SK-N-SH treated with all-trans-retinoic acid at 6 μM for 48 hours (cell line): ENCODE measurements around the gene TVP23A.

Experiments used
- ATAC-seq: fragments of 200-7000 bp; cut with Tn5 transposase; 3 replicates; pipeline ENCODE4 v1.9.1; 2020; ENCODE audit warnings: mild to moderate bottlenecking, moderate library complexity
- BACH2 ChIP-seq: fragments of 250-450 bp; sonication (Bioruptor Pico); IDR thresholded peaks from 2 replicates; pipeline ENCODE4 v1.9.0; 2021; ENCODE audit warnings: mild to moderate bottlenecking, borderline replicate concordance
- CSDC2 ChIP-seq: fragments of 250-450 bp; sonication (Bioruptor Pico); IDR thresholded peaks from 2 replicates; pipeline ENCODE4 v1.5.0; 2020; ENCODE audit warnings: mild to moderate bottlenecking, moderate library complexity
- ESRRG ChIP-seq: fragments of 250-450 bp; sonication (Bioruptor Pico); IDR thresholded peaks from 2 replicates; pipeline ENCODE4 v1.6.1; 2021; ENCODE audit warnings: mild to moderate bottlenecking
- GLIS3 ChIP-seq: fragments of 250-450 bp; sonication (Bioruptor Pico); IDR thresholded peaks from 2 replicates; pipeline ENCODE4 v1.5.0; 2020; ENCODE audit warnings: mild to moderate bottlenecking, moderate library complexity
- ISL1 ChIP-seq: fragments of 250-450 bp; sonication (Bioruptor Pico); IDR thresholded peaks from 2 replicates; pipeline ENCODE4 v2.1.2; 2022; ENCODE audit warnings: mild to moderate bottlenecking, moderate library complexity
- OSR1 ChIP-seq: fragments of 250-450 bp; sonication (Bioruptor Pico); IDR thresholded peaks from 2 replicates; pipeline ENCODE4 v1.8.0; 2022; ENCODE audit warnings: moderate library complexity, mild to moderate bottlenecking, inconsistent platforms
- PPARA ChIP-seq: fragments of 250-450 bp; sonication (Bioruptor Pico); IDR thresholded peaks from 2 replicates; pipeline ENCODE4 v1.5.0; 2020; ENCODE audit warnings: mild to moderate bottlenecking, borderline replicate concordance
- RARB ChIP-seq: fragments of 250-450 bp; sonication (Bioruptor Pico); IDR thresholded peaks from 2 replicates; pipeline ENCODE4 v1.8.0; 2021; ENCODE audit warnings: mild to moderate bottlenecking, moderate library complexity
- SNAI2 ChIP-seq: fragments of 250-450 bp; sonication (Bioruptor Pico); IDR thresholded peaks from 2 replicates; pipeline ENCODE4 v1.5.0; 2020; ENCODE audit warnings: mild to moderate bottlenecking, moderate library complexity
- TCF4 ChIP-seq: fragments of 250-450 bp; sonication (Bioruptor Pico); IDR thresholded peaks from 2 replicates; pipeline ENCODE4 v1.8.0; 2021; ENCODE audit warnings: mild to moderate bottlenecking, moderate library complexity, borderline replicate concordance
- TOX ChIP-seq: fragments of 250-450 bp; sonication (Bioruptor Pico); IDR thresholded peaks from 2 replicates; pipeline ENCODE4 v1.8.0; 2021; ENCODE audit warnings: mild to moderate bottlenecking, moderate library complexity, borderline replicate concordance
- ZC3H10 ChIP-seq: fragments of 250-450 bp; sonication (Bioruptor Pico); IDR thresholded peaks from 2 replicates; pipeline ENCODE4 v1.5.1; 2021; ENCODE audit warnings: mild to moderate bottlenecking, moderate library complexity
- ZFP3 ChIP-seq: fragments of 250-450 bp; sonication (Bioruptor Pico); IDR thresholded peaks from 2 replicates; pipeline ENCODE4 v1.5.0; 2020; ENCODE audit warnings: mild to moderate bottlenecking, moderate library complexity
- ZFP30 ChIP-seq: fragments of 450-650 bp; formaldehyde crosslinking; IDR thresholded peaks from 2 replicates; pipeline ENCODE4 v1.5.0; 2022; ENCODE audit warnings: mild to moderate bottlenecking, moderate library complexity
- ZNF565 ChIP-seq: fragments of 450-650 bp; formaldehyde crosslinking; conservative IDR thresholded peaks from 2 replicates; pipeline ENCODE4 v1.5.0; 2020; ENCODE audit warnings: low read depth, mild to moderate bottlenecking, moderate library complexity
- ZNF70 ChIP-seq: fragments of 450-650 bp; formaldehyde crosslinking; IDR thresholded peaks from 2 replicates; pipeline ENCODE4 v1.5.0; 2020; ENCODE audit warnings: mild to moderate bottlenecking, moderate library complexity
- TF ChIP-seq, protein P1 (sequence below): fragments of 250-450 bp; sonication (Bioruptor Pico); IDR thresholded peaks from 2 replicates; pipeline ENCODE4 v1.5.1; 2021; ENCODE audit warnings: mild to moderate bottlenecking, moderate library complexity
- TF ChIP-seq, protein P2 (sequence below): fragments of 250-450 bp; sonication (Bioruptor Pico); IDR thresholded peaks from 2 replicates; pipeline ENCODE4 v1.8.0; 2021; ENCODE audit warnings: low read depth, mild to moderate bottlenecking, moderate library complexity, borderline replicate concordance
- TF ChIP-seq, protein P3 (sequence below): fragments of 250-450 bp; sonication (Bioruptor Pico); IDR thresholded peaks from 2 replicates; pipeline ENCODE4 v1.8.0; 2020; ENCODE audit warnings: mild to moderate bottlenecking, moderate library complexity, borderline replicate concordance
- TF ChIP-seq, protein P4 (sequence below): fragments of 250-450 bp; sonication (Bioruptor Pico); IDR thresholded peaks from 2 replicates; pipeline ENCODE4 v1.5.0; 2020; ENCODE audit warnings: mild to moderate bottlenecking, moderate library complexity
- TF ChIP-seq, protein P5 (sequence below): fragments of 250-450 bp; sonication (Bioruptor Pico); IDR thresholded peaks from 2 replicates; pipeline ENCODE4 v1.5.1; 2020; ENCODE audit warnings: low read depth, mild to moderate bottlenecking, moderate library complexity

Gene TVP23A

DNA sequence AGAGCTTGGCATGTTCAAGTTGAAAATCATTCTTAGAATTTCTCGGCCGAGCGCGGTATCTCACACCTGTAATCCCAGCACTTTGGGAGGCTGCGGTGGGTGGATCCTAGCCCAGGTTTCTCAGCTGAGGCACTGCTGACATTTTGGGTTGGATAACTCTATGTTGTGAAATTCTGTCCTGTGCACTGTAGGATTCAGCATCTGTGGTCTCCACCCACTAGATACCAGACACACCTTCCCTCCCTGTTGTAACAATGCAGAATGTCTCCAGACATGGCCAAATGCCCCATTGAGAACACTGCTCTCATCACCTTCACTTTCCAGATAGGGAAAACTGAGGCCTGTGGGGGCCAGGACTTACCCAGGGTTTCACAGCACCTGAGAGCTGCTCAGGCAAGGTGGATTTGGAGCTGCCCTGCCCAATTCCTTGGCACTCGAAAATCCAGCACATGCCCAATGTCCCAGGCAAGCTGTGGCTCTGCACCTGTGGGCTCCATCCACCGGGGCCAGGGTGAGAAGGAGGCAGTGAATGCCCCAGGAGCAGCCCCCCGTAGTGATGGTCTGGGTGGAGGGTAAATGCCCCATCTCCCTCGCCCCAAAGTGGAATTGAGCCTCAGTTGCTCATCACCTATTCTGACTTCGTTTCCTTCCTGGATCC is 20.2 kb upstream of the TVP23A start:
- ATAC-seq = no peak
- no peak for TF ChIP-seq PPARA
- TF ChIP-seq, protein P1, sequence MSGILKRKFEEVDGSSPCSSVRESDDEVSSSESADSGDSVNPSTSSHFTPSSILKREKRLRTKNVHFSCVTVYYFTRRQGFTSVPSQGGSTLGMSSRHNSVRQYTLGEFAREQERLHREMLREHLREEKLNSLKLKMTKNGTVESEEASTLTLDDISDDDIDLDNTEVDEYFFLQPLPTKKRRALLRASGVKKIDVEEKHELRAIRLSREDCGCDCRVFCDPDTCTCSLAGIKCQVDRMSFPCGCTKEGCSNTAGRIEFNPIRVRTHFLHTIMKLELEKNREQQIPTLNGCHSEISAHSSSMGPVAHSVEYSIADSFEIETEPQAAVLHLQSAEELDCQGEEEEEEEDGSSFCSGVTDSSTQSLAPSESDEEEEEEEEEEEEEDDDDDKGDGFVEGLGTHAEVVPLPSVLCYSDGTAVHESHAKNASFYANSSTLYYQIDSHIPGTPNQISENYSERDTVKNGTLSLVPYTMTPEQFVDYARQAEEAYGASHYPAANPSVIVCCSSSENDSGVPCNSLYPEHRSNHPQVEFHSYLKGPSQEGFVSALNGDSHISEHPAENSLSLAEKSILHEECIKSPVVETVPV (CRISPR knock-in tag) = no peak
- TF ChIP-seq, protein P2, sequence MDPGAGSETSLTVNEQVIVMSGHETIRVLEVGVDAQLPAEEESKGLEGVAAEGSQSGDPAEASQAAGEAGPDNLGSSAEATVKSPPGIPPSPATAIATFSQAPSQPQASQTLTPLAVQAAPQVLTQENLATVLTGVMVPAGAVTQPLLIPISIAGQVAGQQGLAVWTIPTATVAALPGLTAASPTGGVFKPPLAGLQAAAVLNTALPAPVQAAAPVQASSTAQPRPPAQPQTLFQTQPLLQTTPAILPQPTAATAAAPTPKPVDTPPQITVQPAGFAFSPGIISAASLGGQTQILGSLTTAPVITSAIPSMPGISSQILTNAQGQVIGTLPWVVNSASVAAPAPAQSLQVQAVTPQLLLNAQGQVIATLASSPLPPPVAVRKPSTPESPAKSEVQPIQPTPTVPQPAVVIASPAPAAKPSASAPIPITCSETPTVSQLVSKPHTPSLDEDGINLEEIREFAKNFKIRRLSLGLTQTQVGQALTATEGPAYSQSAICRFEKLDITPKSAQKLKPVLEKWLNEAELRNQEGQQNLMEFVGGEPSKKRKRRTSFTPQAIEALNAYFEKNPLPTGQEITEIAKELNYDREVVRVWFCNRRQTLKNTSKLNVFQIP (CRISPR knock-in tag) = no peak
- TF ChIP-seq ISL1 (CRISPR knock-in tag) = no peak
- TF ChIP-seq ZC3H10 (CRISPR knock-in tag) = no peak
- TF ChIP-seq RARB = no peak
- TF ChIP-seq, protein P3, sequence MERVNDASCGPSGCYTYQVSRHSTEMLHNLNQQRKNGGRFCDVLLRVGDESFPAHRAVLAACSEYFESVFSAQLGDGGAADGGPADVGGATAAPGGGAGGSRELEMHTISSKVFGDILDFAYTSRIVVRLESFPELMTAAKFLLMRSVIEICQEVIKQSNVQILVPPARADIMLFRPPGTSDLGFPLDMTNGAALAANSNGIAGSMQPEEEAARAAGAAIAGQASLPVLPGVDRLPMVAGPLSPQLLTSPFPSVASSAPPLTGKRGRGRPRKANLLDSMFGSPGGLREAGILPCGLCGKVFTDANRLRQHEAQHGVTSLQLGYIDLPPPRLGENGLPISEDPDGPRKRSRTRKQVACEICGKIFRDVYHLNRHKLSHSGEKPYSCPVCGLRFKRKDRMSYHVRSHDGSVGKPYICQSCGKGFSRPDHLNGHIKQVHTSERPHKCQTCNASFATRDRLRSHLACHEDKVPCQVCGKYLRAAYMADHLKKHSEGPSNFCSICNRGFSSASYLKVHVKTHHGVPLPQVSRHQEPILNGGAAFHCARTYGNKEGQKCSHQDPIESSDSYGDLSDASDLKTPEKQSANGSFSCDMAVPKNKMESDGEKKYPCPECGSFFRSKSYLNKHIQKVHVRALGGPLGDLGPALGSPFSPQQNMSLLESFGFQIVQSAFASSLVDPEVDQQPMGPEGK (CRISPR knock-in tag) = no peak
- no peak for TF ChIP-seq ZNF70 (CRISPR knock-in tag)
- TF ChIP-seq ZFP30 = no peak
- no peak for TF ChIP-seq GLIS3
- no peak for TF ChIP-seq ZFP3 (CRISPR knock-in tag)
- TF ChIP-seq ESRRG (CRISPR knock-in tag) = no peak
- TF ChIP-seq SNAI2 (CRISPR knock-in tag) = no peak
- TF ChIP-seq, protein P4, sequence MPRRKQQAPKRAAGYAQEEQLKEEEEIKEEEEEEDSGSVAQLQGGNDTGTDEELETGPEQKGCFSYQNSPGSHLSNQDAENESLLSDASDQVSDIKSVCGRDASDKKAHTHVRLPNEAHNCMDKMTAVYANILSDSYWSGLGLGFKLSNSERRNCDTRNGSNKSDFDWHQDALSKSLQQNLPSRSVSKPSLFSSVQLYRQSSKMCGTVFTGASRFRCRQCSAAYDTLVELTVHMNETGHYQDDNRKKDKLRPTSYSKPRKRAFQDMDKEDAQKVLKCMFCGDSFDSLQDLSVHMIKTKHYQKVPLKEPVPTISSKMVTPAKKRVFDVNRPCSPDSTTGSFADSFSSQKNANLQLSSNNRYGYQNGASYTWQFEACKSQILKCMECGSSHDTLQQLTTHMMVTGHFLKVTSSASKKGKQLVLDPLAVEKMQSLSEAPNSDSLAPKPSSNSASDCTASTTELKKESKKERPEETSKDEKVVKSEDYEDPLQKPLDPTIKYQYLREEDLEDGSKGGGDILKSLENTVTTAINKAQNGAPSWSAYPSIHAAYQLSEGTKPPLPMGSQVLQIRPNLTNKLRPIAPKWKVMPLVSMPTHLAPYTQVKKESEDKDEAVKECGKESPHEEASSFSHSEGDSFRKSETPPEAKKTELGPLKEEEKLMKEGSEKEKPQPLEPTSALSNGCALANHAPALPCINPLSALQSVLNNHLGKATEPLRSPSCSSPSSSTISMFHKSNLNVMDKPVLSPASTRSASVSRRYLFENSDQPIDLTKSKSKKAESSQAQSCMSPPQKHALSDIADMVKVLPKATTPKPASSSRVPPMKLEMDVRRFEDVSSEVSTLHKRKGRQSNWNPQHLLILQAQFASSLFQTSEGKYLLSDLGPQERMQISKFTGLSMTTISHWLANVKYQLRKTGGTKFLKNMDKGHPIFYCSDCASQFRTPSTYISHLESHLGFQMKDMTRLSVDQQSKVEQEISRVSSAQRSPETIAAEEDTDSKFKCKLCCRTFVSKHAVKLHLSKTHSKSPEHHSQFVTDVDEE (CRISPR knock-in tag) = no peak
- no peak for TF ChIP-seq BACH2

DNA sequence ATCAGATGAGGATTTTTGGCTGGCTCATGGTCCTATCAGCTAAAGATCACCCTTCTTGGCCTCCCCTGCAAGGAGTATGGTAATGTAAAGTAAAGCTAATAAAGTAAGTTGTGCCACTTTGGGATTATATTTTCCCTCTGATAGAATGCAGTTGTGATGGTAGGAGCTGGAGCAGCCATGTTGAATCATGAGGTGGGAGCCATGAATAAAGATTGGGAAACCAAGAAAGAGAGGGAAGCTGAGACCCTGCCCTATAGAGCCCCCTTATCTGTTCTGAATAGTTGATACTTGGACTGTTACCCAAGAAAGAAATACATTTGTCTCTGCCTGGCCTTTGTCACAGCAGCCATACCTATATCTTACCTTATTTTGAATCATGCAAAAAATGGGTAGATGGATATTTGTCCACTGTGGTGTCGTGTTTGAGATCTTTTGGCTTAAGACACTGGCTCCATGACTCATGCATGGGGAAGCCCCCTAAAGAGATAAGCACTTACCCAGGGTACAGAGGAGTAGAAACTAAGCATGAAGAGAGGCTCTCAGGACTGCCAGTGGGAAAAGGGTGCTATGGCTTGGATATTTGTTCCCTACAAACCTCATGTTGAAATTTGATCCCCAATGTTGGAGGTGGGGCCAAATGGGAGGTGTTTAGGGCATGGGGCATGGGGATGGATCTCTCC is 17.7 kb upstream of the TVP23A start:
- ATAC-seq = no peak
- TF ChIP-seq ZC3H10 (CRISPR knock-in tag) = no peak
- no peak for TF ChIP-seq PPARA
- no peak for TF ChIP-seq ZFP3 (CRISPR knock-in tag)
- TF ChIP-seq, protein P3 (CRISPR knock-in tag) = no peak
- TF ChIP-seq, protein P5, sequence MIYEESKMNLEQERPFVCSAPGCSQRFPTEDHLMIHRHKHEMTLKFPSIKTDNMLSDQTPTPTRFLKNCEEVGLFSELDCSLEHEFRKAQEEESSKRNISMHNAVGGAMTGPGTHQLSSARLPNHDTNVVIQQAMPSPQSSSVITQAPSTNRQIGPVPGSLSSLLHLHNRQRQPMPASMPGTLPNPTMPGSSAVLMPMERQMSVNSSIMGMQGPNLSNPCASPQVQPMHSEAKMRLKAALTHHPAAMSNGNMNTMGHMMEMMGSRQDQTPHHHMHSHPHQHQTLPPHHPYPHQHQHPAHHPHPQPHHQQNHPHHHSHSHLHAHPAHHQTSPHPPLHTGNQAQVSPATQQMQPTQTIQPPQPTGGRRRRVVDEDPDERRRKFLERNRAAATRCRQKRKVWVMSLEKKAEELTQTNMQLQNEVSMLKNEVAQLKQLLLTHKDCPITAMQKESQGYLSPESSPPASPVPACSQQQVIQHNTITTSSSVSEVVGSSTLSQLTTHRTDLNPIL (CRISPR knock-in tag) = no peak
- TF ChIP-seq ZNF565 (CRISPR knock-in tag) = no peak
- TF ChIP-seq BACH2 = no peak
- TF ChIP-seq, protein P1 (CRISPR knock-in tag) = no peak
- TF ChIP-seq GLIS3 = no peak
- TF ChIP-seq OSR1 (CRISPR knock-in tag) = no peak
- no peak for TF ChIP-seq CSDC2 (CRISPR knock-in tag)
- no peak for TF ChIP-seq SNAI2 (CRISPR knock-in tag)
- TF ChIP-seq, protein P2 (CRISPR knock-in tag) = no peak
- TF ChIP-seq ZFP30 = no peak
- no peak for TF ChIP-seq TOX (CRISPR knock-in tag)
- TF ChIP-seq TCF4 = no peak
